C4-2B (cell line): ENCODE results near the gene PLXND1.

Experiments
- ZFX ChIP-seq: fragments of 450-650 bp; IDR thresholded peaks from 2 replicates; pipeline ENCODE4 v1.6.1; 2017
- TF ChIP-seq, protein P1 (sequence below): fragments of 450-650 bp; conservative IDR thresholded peaks from 2 replicates; pipeline ENCODE4 v1.5.1; 2017; ENCODE audit warnings: mild to moderate bottlenecking

DNA sequence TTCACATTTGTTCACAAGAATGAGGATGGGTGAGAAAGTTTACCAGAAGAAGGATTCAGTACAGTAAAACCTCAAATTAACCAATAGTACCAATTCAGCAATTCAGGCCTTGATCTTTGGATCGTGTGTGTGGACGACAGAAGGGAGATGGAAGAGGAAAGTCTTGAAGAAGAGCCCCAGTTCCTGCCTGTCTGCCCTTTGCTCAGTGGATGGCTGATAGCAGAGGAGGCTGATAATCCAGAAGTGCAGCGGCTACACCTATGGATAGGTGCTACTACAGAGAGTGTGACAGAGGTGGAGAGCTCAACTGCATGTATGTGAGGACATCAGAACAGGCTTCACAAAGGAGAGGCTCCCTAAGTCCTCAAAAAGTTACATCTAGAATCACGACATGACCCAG lies 29.2 kb upstream of the PLXND1 start:
- TF ChIP-seq, protein P1, sequence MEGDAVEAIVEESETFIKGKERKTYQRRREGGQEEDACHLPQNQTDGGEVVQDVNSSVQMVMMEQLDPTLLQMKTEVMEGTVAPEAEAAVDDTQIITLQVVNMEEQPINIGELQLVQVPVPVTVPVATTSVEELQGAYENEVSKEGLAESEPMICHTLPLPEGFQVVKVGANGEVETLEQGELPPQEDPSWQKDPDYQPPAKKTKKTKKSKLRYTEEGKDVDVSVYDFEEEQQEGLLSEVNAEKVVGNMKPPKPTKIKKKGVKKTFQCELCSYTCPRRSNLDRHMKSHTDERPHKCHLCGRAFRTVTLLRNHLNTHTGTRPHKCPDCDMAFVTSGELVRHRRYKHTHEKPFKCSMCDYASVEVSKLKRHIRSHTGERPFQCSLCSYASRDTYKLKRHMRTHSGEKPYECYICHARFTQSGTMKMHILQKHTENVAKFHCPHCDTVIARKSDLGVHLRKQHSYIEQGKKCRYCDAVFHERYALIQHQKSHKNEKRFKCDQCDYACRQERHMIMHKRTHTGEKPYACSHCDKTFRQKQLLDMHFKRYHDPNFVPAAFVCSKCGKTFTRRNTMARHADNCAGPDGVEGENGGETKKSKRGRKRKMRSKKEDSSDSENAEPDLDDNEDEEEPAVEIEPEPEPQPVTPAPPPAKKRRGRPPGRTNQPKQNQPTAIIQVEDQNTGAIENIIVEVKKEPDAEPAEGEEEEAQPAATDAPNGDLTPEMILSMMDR = no peak
- no peak for TF ChIP-seq ZFX
